Panc1 (cell line): Measurements from ENCODE around the gene TP53I11. TPM values are rescaled to one million over a fixed set of nuclear protein-coding genes. Genes with fewer than 3 reads are reported as not detected.

ENCODE experiments used
- ATAC-seq: fragments of 200-7000 bp; cut with Tn5 transposase; 2 replicates; pipeline ENCODE4 v1.9.1; 2020; ENCODE audit warnings: mild to moderate bottlenecking, moderate library complexity
- BruUV-seq: library from RNA; stranded (reverse); fragments of 400-500 nt; replicated peaks from 2 replicates; lab custom pipeline; 2021; lab: Mats Ljungman, UMichigan
- CTCF ChIA-PET: fragments of 300-600 bp; sonication (Branson Sonifier 250); formaldehyde crosslinking; loops from one replicate; lab custom pipeline; 2022; ENCODE audit warnings: antibody characterized with exemption; lab: Charles Lee
- POLR2A ChIA-PET: fragments of 300-600 bp; sonication (Branson Sonifier 250); formaldehyde crosslinking; loops from one replicate; lab custom pipeline; 2022; ENCODE audit warnings: antibody characterized with exemption; lab: Charles Lee
- DNase-seq: peaks from one replicate; pipeline ENCODE4 v3.0.0-alpha.2; 2010; ENCODE audit warnings: low read depth, low spot score
- H3K27ac ChIP-seq: 2 replicates; pipeline ENCODE4 v1.5.1; 2011; ENCODE audit warnings: mild to moderate bottlenecking, low read length, inconsistent platforms
- H3K27me3 ChIP-seq: fragments of 200-500 bp; sonication (Bioruptor generic); 2 replicates; pipeline ENCODE4 v1.6.0; 2014; ENCODE audit warnings: low read length, inconsistent platforms; ENCODE audit not compliant: control insufficient read depth, insufficient read depth
- H3K36me3 ChIP-seq: fragments of 200-500 bp; sonication (Bioruptor generic); 2 replicates; pipeline ENCODE4 v1.5.1; 2014; ENCODE audit warnings: inconsistent platforms, mild to moderate bottlenecking, low read length, moderate library complexity; ENCODE audit not compliant: control insufficient read depth, insufficient read depth
- H3K4me1 ChIP-seq: 2 replicates; pipeline ENCODE4 v1.5.1; 2011; ENCODE audit warnings: inconsistent platforms, mild to moderate bottlenecking, low read length, moderate library complexity; ENCODE audit not compliant: control insufficient read depth, insufficient read depth
- H3K4me3 ChIP-seq, 2 experiments: 2 replicates each; pipeline ENCODE4 v1.5.1; 2011 to 2012; ENCODE audit warnings: low read depth in 2 of 2, low read length in 2 of 2, mild to moderate bottlenecking in 2 of 2, inconsistent platforms in 1 of 2, moderate library complexity in 1 of 2
- H3K9me3 ChIP-seq: fragments of 200-500 bp; sonication (Bioruptor generic); 2 replicates; pipeline ENCODE4 v1.5.1; 2014; ENCODE audit warnings: low read depth, mild to moderate bottlenecking, inconsistent platforms, low read length, moderate library complexity; ENCODE audit not compliant: control insufficient read depth, insufficient read depth
- POLR2AphosphoS5 ChIP-seq: IDR thresholded peaks from 2 replicates; pipeline ENCODE4 v1.6.1; 2012; ENCODE audit warnings: mild to moderate bottlenecking, low read depth, low read length, moderate library complexity
- SIN3A ChIP-seq: IDR thresholded peaks from 2 replicates; pipeline ENCODE4 v1.6.1; 2012; ENCODE audit warnings: low read depth, mild to moderate bottlenecking, low read length, moderate library complexity, borderline replicate concordance; ENCODE audit not compliant: insufficient read depth
- TCF7L2 ChIP-seq: IDR thresholded peaks from 2 replicates; pipeline ENCODE4 v1.6.1; 2011; ENCODE audit warnings: mild to moderate bottlenecking, low read depth, low read length, inconsistent platforms
- in situ Hi-C: cut with HindIII; loops from 2 replicates; pipeline ENCODE4 v1.10.0; 2016; ENCODE audit warnings: low sequenced_read_pairs, low pct_unique_long_range_greater_than_20kb
- intact Hi-C: fragments of 100-400 bp; cut with micrococcal nuclease; formaldehyde crosslinking; loops from one replicate; pipeline ENCODE4 v1.10.0; 2022; ENCODE audit not compliant: unreplicated experiment
- total RNA-seq: library from RNA; stranded (reverse); gene quantifications from one replicate; pipeline ENCODE4 v1.2.1, GENCODE V29; 2021; ENCODE audit not compliant: unreplicated experiment
- TF ChIP-seq, protein P1 (sequence below): fragments of 450-650 bp; IDR thresholded peaks from 2 replicates; pipeline ENCODE4 v1.5.1; 2017; ENCODE audit warnings: mild to moderate bottlenecking
- TF ChIP-seq, protein P2 (sequence below), 2 experiments: IDR thresholded peaks; 2 replicates each; pipeline ENCODE4 v1.6.1; 2011 to 2012; ENCODE audit warnings: low read depth in 2 of 2, control low read depth in 1 of 2, low read length in 1 of 2, mild to moderate bottlenecking in 1 of 2, moderate library complexity in 1 of 2; ENCODE audit not compliant: insufficient read depth in 1 of 2

TP53I11 gene
- total RNA-seq, 1 experiment from 2014 or later, result 132 TPM

DNA sequence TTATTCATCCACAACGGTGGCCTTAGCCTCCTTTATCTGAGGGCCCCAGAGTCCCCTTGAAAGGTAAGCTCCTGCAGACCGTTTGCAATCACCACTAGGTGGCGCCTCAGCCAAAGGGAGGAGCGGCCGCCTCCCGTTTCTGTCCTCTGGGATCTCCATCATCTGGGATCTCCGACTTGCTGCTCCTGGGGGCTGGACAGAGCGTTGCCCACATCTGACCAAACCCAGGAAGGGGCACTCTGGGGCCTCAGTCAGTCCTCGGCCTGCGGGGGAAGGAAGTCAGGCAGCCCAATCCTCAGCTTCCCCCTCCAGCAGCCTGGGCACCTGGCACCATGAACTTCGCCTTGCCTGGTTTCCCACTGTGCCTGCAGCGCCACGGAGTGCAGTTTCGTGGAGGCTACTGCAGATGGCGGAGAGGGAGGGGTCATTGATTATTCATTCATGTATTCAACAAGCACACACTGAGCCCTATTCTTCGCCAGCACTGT is 23.5 kb downstream of the TP53I11 start:
- intact Hi-C loops, result loop anchor here (1.0 kb wide), 1 partner anchor 178 kb away; no protein-coding TSS in a partner anchor
- DNase-seq, result peak; percentile 27

DNA sequence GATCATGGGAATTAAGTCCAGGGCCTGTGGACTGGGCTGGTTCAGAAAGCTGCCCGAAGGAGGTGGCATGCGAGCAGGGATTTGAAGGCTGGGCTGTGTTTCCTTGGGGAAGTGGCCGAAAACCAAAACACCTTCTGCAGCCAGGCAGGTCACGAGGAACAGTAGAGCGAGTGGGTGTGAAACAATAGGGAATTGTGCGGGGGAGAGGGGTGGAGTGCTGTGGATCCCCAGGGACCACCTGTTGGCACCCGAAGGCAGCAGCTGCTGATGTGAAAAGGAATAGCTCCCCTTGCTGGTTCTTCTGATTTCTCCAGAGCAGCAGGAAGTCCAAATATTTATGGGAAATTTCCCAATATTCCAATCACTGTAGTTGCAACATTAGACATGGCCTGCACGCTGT is 24.6 kb downstream of the TP53I11 start:
- no peak for ATAC-seq
- no peaks in the 10 kb centered on the region for H3K27me3 ChIP-seq

More for the DNA sequence above, 23.5 kb downstream of the TP53I11 start:
- no peak for TF ChIP-seq TCF7L2
- TF ChIP-seq, protein P1, sequence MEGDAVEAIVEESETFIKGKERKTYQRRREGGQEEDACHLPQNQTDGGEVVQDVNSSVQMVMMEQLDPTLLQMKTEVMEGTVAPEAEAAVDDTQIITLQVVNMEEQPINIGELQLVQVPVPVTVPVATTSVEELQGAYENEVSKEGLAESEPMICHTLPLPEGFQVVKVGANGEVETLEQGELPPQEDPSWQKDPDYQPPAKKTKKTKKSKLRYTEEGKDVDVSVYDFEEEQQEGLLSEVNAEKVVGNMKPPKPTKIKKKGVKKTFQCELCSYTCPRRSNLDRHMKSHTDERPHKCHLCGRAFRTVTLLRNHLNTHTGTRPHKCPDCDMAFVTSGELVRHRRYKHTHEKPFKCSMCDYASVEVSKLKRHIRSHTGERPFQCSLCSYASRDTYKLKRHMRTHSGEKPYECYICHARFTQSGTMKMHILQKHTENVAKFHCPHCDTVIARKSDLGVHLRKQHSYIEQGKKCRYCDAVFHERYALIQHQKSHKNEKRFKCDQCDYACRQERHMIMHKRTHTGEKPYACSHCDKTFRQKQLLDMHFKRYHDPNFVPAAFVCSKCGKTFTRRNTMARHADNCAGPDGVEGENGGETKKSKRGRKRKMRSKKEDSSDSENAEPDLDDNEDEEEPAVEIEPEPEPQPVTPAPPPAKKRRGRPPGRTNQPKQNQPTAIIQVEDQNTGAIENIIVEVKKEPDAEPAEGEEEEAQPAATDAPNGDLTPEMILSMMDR, result peak; percentile 96
- no peaks in the 10 kb centered on the region for H3K9me3 ChIP-seq
- in situ Hi-C loops, result no loop called here
- H3K4me1 ChIP-seq, result peaks cover 17% of the 10 kb centered on the region
- ChIA-PET POLR2A (no interaction called here), CTCF (interaction anchor here (0.5 to 8.2 kb wide), 9 partner anchors 9 to 288 kb away, joined by 3 to 115 read pairs (median 3); no protein-coding TSS in a partner anchor)
- no TSS peak for BruUV-seq
- no peaks in the 10 kb centered on the region for H3K27me3 ChIP-seq
- peak overlapping the region in 1 of 2 experiments; percentile 20; a peak in 2 of 4 replicates for H3K4me3 ChIP-seq
- H3K27ac ChIP-seq, result no peak overlapping the region
- ATAC-seq, result peak; percentile 88
- no peaks in the 10 kb centered on the region for H3K36me3 ChIP-seq

DNA sequence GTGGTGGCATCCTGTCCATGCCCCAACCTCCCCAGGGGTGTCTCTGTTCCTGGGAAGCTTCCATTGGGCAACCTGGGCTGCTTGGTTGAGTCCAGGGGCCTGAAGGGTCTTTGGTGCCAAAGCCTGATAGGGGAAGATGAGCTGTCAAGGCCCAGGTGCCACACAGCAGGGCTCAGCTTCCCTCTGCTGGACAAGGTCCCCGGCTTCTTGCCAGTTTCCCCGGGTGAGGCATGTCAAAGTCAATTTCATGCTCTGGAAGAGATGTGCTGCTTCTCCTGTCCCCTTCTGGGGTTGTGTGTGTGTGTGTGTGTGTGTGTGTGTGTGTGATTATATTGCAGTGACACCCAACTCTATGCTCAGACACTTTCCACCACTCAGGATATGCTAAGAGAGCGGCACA is 26.9 kb downstream of the TP53I11 start:
- TF ChIP-seq, protein P2, sequence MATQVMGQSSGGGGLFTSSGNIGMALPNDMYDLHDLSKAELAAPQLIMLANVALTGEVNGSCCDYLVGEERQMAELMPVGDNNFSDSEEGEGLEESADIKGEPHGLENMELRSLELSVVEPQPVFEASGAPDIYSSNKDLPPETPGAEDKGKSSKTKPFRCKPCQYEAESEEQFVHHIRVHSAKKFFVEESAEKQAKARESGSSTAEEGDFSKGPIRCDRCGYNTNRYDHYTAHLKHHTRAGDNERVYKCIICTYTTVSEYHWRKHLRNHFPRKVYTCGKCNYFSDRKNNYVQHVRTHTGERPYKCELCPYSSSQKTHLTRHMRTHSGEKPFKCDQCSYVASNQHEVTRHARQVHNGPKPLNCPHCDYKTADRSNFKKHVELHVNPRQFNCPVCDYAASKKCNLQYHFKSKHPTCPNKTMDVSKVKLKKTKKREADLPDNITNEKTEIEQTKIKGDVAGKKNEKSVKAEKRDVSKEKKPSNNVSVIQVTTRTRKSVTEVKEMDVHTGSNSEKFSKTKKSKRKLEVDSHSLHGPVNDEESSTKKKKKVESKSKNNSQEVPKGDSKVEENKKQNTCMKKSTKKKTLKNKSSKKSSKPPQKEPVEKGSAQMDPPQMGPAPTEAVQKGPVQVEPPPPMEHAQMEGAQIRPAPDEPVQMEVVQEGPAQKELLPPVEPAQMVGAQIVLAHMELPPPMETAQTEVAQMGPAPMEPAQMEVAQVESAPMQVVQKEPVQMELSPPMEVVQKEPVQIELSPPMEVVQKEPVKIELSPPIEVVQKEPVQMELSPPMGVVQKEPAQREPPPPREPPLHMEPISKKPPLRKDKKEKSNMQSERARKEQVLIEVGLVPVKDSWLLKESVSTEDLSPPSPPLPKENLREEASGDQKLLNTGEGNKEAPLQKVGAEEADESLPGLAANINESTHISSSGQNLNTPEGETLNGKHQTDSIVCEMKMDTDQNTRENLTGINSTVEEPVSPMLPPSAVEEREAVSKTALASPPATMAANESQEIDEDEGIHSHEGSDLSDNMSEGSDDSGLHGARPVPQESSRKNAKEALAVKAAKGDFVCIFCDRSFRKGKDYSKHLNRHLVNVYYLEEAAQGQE (IDR thresholded peaks at IDR 0.05; ENCODE audit: insufficient read depth in 1 of 2, low read depth in 2 of 2, low read length in 1 of 2), result no peak
- TF ChIP-seq SIN3A, result no peak
- TF ChIP-seq POLR2AphosphoS5, result no peak
- TF ChIP-seq, protein P1, result no peak
- no peak for TF ChIP-seq TCF7L2
- in situ Hi-C loops (no loop called here), intact Hi-C loops (no loop called here)
- POLR2A ChIA-PET, result no interaction called here
- Histone ChIP-seq H3K27me3 (no peaks in the 10 kb centered on the region), H3K27ac (no peak overlapping the region), H3K9me3 (no peaks in the 10 kb centered on the region), H3K36me3 (no peaks in the 10 kb centered on the region), H3K4me1 (no peaks in the 10 kb centered on the region; the same call in 1 of the 2 replicates), H3K4me3 (no peak overlapping the region)
- no peak for ATAC-seq
- no peak for DNase-seq
- CTCF ChIA-PET, result no interaction called here
- BruUV-seq, result no TSS peak

More for the DNA sequence above, 24.6 kb downstream of the TP53I11 start:
- CTCF ChIA-PET, result interaction anchor here (2.9 to 8.2 kb wide), 2 partner anchors 10 to 178 kb away, joined by 25 to 115 read pairs; no protein-coding TSS in a partner anchor
- no TSS peak for BruUV-seq
- H3K36me3 ChIP-seq, result no peaks in the 10 kb centered on the region
- no peak for TF ChIP-seq TCF7L2
- no peak for DNase-seq
- H3K9me3 ChIP-seq, result no peaks in the 10 kb centered on the region
- H3K27ac ChIP-seq, result no peak overlapping the region
- POLR2A ChIA-PET, result no interaction called here
- in situ Hi-C loops (no loop called here), intact Hi-C loops (no loop called here)
- peaks cover 6% of the 10 kb centered on the region for H3K4me1 ChIP-seq
- H3K4me3 ChIP-seq, result no peak overlapping the region
